A673 (cell line): ENCODE measurements around the gene NBPF8.
"Not testable (repeated sequence)": the region's sequence is repeated elsewhere in the genome, so short reads cannot be mapped to it uniquely, and the experiment has no call there.

ENCODE experiments used
- CTCF ChIP-seq: fragments of 300-800, 200-600 bp; sonication (generic); conservative IDR thresholded peaks from 2 replicates; pipeline ENCODE4 v1.5.1; 2017; ENCODE audit warnings: low read depth, mild to moderate bottlenecking, antibody characterized with exemption, low read length, moderate library complexity, mixed read lengths
- EZH2 ChIP-seq: fragments of 200-600 bp; sonication (generic); IDR thresholded peaks from 2 replicates; pipeline ENCODE4 v1.6.1; 2017; ENCODE audit warnings: borderline replicate concordance, low read depth, mild to moderate bottlenecking, mixed read lengths, antibody characterized with exemption, low read length; ENCODE audit not compliant: poor library complexity, severe bottlenecking

- TF ChIP-seq EZH2, CTCF: not testable (repeated sequence)
Observed at GRCh38 chr1:120431626-120432025, 16.8 kb downstream of the NBPF8 start.
